Activated CD8-positive, alpha-beta memory T cell treated with anti-CD3 and anti-CD28 coated beads, Interleukin-2, amount 50 U/mL, for 24 hours (primary cell): Measurements from ENCODE around the gene PROM2.

ENCODE experiments used
- DNase-seq: peaks from one replicate; pipeline ENCODE4 v3.0.0-alpha.2; 2020; ENCODE audit errors: extremely low read depth

The PROM2 gene

GRCh38 chr2:95285542-95285932, 11.3 kb downstream of the PROM2 start:
- DNase-seq = no peak

- no peak for DNase-seq
Measured at GRCh38 chr2:95287336-95287735, 13.1 kb downstream of the PROM2 start.

- DNase-seq = no peak
Measured at GRCh38 chr2:95287806-95288205, 13.6 kb downstream of the PROM2 start.

GRCh38 chr2:95289253-95289652, 15.0 kb downstream of the PROM2 start:
- DNase-seq = no peak

- DNase-seq = no peak
Measured at GRCh38 chr2:95291222-95291621, 17.0 kb downstream of the PROM2 start.

GRCh38 chr2:95292623-95293260, 18.5 kb downstream of the PROM2 start:
- DNase-seq = no peak

- no peak for DNase-seq
Measured at GRCh38 chr2:95294579-95295250, 20.5 kb downstream of the PROM2 start.

GRCh38 chr2:95295376-95295775, 21.1 kb downstream of the PROM2 start:
- no peak for DNase-seq

GRCh38 chr2:95296011-95296410, 21.8 kb downstream of the PROM2 start:
- no peak for DNase-seq

- no peak for DNase-seq
Measured at GRCh38 chr2:95296880-95297487, 22.7 kb downstream of the PROM2 start, which contains the start of gene KCNIP3. Gene KCNIP3 (plus strand): TSS chr2:95297347. CDS start chr2:95297439, 92 bp downstream.

GRCh38 chr2:95297639-95298395, 23.6 kb downstream of the PROM2 start:
- no peak for DNase-seq

- DNase-seq = no peak
Measured at GRCh38 chr2:95298486-95299111, 24.4 kb downstream of the PROM2 start.

GRCh38 chr2:95299961-95300360, 25.7 kb downstream of the PROM2 start:
- no peak for DNase-seq

GRCh38 chr2:95300450-95300849, 26.2 kb downstream of the PROM2 start:
- DNase-seq = no peak

- DNase-seq = no peak
Measured at GRCh38 chr2:95301186-95301585, 26.9 kb downstream of the PROM2 start.

GRCh38 chr2:95301876-95302641, 27.8 kb downstream of the PROM2 start:
- DNase-seq = no peak

GRCh38 chr2:95303191-95303919, 29.1 kb downstream of the PROM2 start:
- DNase-seq = no peak

GRCh38 chr2:95305380-95306061, 31.3 kb downstream of the PROM2 start:
- DNase-seq = no peak

- no peak for DNase-seq
Measured at GRCh38 chr2:95306336-95306895, 32.2 kb downstream of the PROM2 start.

- DNase-seq = no peak
Measured at GRCh38 chr2:95307036-95307435, 32.8 kb downstream of the PROM2 start.
